Activated CD8-positive, alpha-beta T cell treated with anti-CD3 and anti-CD28 coated beads for 36 hours (primary cell): Measurements from ENCODE around the gene SLC13A4. TPM values are rescaled to one million over a fixed set of nuclear protein-coding genes. Genes with fewer than 3 reads are reported as not detected.

Experiments used
- ATAC-seq: fragments of 200-7000 bp; cut with Tn5 transposase; one replicate; pipeline ENCODE4 v1.10.0; 2021; ENCODE audit warnings: mild to moderate bottlenecking, moderate library complexity
- CTCF ChIA-PET: fragments of 350-600 bp; sonication (Branson Sonifier 250); formaldehyde crosslinking; loops from one replicate; lab custom pipeline; 2021; ENCODE audit warnings: antibody characterized with exemption; lab: Charles Lee
- POLR2A ChIA-PET: fragments of 350-600 bp; sonication (Branson Sonifier 250); formaldehyde crosslinking; loops from one replicate; lab custom pipeline; 2021; ENCODE audit warnings: antibody characterized with exemption; lab: Charles Lee
- DNase-seq: peaks from one replicate; pipeline ENCODE4 v3.0.0-alpha.2; 2020
- H3K27ac Mint-ChIP-seq: one replicate; pipeline ENCODE4 v1.8.0; 2021; ENCODE audit warnings: mild to moderate bottlenecking, mixed read lengths
- H3K27me3 Mint-ChIP-seq: one replicate; pipeline ENCODE4 v1.8.0; 2021; ENCODE audit warnings: mixed read lengths
- H3K36me3 Mint-ChIP-seq: one replicate; pipeline ENCODE4 v1.8.0; 2021; ENCODE audit warnings: low read depth, mixed read lengths
- H3K4me1 Mint-ChIP-seq: one replicate; pipeline ENCODE4 v1.8.0; 2021; ENCODE audit warnings: low read depth, mixed read lengths
- H3K4me3 Mint-ChIP-seq: one replicate; pipeline ENCODE4 v1.8.0; 2021; ENCODE audit warnings: mild to moderate bottlenecking, moderate library complexity, mixed read lengths
- H3K9me3 Mint-ChIP-seq: one replicate; pipeline ENCODE4 v1.8.0; 2021; ENCODE audit warnings: mixed read lengths
- intact Hi-C: fragments of 100-400 bp; cut with micrococcal nuclease; formaldehyde crosslinking; loops from one replicate; pipeline ENCODE4 v1.10.0; 2022
- total RNA-seq, 2 experiments: library from RNA; stranded (reverse); gene quantifications; one replicate each; pipeline ENCODE4 v1.2.3, GENCODE V29; 2021
- TF ChIP-seq, protein P1 (sequence below): fragments of 200-600 bp; IDR thresholded peaks from one replicate; pipeline ENCODE4 v1.8.0; 2022; ENCODE audit warnings: antibody characterized with exemption, mild to moderate bottlenecking

Gene SLC13A4
- total RNA-seq, 2 experiments from 2014 or later: not detected

- H3K4me1 Mint-ChIP-seq: no peaks in the 10 kb centered on the region
- ATAC-seq: no peak
- DNase-seq: peak; percentile 3
- no peak overlapping the region for H3K27ac Mint-ChIP-seq
- H3K9me3 Mint-ChIP-seq: no peaks in the 10 kb centered on the region
- CTCF ChIA-PET: interaction anchor here (0.8 kb wide), 1 partner anchor 10 kb away, joined by 3 read pairs; no protein-coding TSS in a partner anchor
- intact Hi-C loops: no loop called here
- H3K36me3 Mint-ChIP-seq: no peaks in the 10 kb centered on the region
- H3K27me3 Mint-ChIP-seq: peaks cover 43% of the 10 kb centered on the region
- POLR2A ChIA-PET: no interaction called here
- TF ChIP-seq, protein P1, sequence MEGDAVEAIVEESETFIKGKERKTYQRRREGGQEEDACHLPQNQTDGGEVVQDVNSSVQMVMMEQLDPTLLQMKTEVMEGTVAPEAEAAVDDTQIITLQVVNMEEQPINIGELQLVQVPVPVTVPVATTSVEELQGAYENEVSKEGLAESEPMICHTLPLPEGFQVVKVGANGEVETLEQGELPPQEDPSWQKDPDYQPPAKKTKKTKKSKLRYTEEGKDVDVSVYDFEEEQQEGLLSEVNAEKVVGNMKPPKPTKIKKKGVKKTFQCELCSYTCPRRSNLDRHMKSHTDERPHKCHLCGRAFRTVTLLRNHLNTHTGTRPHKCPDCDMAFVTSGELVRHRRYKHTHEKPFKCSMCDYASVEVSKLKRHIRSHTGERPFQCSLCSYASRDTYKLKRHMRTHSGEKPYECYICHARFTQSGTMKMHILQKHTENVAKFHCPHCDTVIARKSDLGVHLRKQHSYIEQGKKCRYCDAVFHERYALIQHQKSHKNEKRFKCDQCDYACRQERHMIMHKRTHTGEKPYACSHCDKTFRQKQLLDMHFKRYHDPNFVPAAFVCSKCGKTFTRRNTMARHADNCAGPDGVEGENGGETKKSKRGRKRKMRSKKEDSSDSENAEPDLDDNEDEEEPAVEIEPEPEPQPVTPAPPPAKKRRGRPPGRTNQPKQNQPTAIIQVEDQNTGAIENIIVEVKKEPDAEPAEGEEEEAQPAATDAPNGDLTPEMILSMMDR: no peak
- no peak overlapping the region for H3K4me3 Mint-ChIP-seq
These were observed 33.9 kb upstream of the SLC13A4 start for GRCh38 chr7:135761751-135762488.

DNA sequence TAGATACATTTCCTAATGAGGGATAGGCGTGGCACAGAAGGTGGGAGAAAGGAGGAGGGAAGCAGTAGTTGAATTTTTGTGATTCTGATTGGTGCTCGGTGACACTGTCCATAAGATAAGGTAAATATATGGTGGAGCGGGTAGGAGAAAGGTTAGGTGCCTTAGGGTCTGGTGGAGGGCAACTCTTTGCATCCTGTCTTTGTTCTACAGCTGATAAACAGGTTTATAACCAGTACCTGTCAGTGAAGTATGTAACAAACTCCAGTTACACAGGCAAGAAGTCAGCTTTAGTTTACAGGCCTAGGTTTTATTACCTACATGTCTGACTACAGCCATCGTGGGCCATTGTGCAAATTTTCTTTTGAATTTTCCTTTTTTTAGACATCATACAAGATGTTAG lies 31.5 kb upstream of the SLC13A4 start:
- ChIA-PET POLR2A (no interaction called here), CTCF (no interaction called here)
- Mint-ChIP-seq H3K36me3 (no peaks in the 10 kb centered on the region), H3K4me1 (no peaks in the 10 kb centered on the region), H3K9me3 (no peaks in the 10 kb centered on the region), H3K27me3 (peaks cover 35% of the 10 kb centered on the region), H3K4me3 (no peak overlapping the region), H3K27ac (no peak overlapping the region)
- DNase-seq (no peak), ATAC-seq (no peak)
- TF ChIP-seq, protein P1: no peak
- intact Hi-C loops: no loop called here

GRCh38 chr7:135758531-135758932 lies 30.5 kb upstream of the SLC13A4 start:
- ATAC-seq (no peak), DNase-seq (no peak)
- ChIA-PET CTCF (no interaction called here), POLR2A (interaction anchor here (0.5 kb wide), 1 partner anchor 520 kb away, joined by 3 read pairs; no protein-coding TSS in a partner anchor)
- intact Hi-C loops: no loop called here
- Mint-ChIP-seq H3K27ac (no peak overlapping the region), H3K4me1 (no peaks in the 10 kb centered on the region), H3K4me3 (no peak overlapping the region), H3K9me3 (no peaks in the 10 kb centered on the region), H3K27me3 (peaks cover 33% of the 10 kb centered on the region), H3K36me3 (no peaks in the 10 kb centered on the region)
- TF ChIP-seq, protein P1: no peak

- no peak overlapping the region for H3K27ac Mint-ChIP-seq
- TF ChIP-seq, protein P1: no peak
- ChIA-PET CTCF (no interaction called here), POLR2A (no interaction called here)
- no peak for DNase-seq
- H3K9me3 Mint-ChIP-seq: no peaks in the 10 kb centered on the region
- intact Hi-C loops: no loop called here
- H3K4me1 Mint-ChIP-seq: no peaks in the 10 kb centered on the region
- ATAC-seq: no peak
- H3K27me3 Mint-ChIP-seq: peaks cover 34% of the 10 kb centered on the region
- H3K36me3 Mint-ChIP-seq: no peaks in the 10 kb centered on the region
- no peak overlapping the region for H3K4me3 Mint-ChIP-seq
These were observed 29.9 kb upstream of the SLC13A4 start for GRCh38 chr7:135757719-135758411.

DNA sequence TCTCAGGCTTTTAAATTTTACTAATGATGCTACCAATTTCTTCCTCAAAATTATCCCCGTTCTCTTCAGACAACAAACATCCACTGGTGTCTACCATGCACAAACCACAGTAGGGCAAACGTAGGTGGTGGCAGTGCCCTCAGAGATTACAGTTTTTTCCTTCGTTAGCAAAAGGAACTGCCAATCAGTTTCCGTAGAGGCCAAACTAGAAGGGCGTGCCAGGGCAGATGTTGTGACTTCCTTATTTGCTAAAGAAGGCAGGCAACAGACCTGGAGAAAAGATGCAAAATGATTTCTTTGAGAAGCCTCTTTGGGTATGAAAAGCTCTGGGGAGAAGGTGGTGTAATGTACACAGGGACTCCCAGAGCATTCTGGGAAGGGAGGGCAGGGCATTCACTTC lies 28.2 kb upstream of the SLC13A4 start:
- Mint-ChIP-seq H3K4me1 (no peaks in the 10 kb centered on the region), H3K9me3 (no peaks in the 10 kb centered on the region), H3K27me3 (peaks cover 32% of the 10 kb centered on the region), H3K27ac (no peak overlapping the region), H3K36me3 (no peaks in the 10 kb centered on the region), H3K4me3 (no peak overlapping the region)
- DNase-seq (no peak), ATAC-seq (no peak)
- intact Hi-C loops: no loop called here
- ChIA-PET CTCF (no interaction called here), POLR2A (no interaction called here)
- TF ChIP-seq, protein P1: no peak
